K562 (cell line): Measurements from ENCODE around the gene KCNH8. TPM values are rescaled to one million over a fixed set of nuclear protein-coding genes. Genes with fewer than 3 reads are reported as not detected.

Source experiments
- ATAC-seq: fragments of 200-7000 bp; cut with Tn5 transposase; 3 replicates; pipeline ENCODE4 v1.9.1; 2020; ENCODE audit warnings: moderate library complexity
- BruUV-seq: library from RNA; stranded (reverse); fragments of 400-500 nt; replicated peaks from 2 replicates; lab custom pipeline; 2021; lab: Mats Ljungman, UMichigan
- CTCF ChIA-PET: fragments of 300-600 bp; formaldehyde crosslinking; extraction: SDS; loops from one replicate; lab custom pipeline; 2021; ENCODE audit warnings: low intra/inter-chr PET ratio; lab: Yijun Ruan, JAX
- POLR2A ChIA-PET: fragments of 300-600, 350-650 bp; sonication (Branson Sonifier 250); formaldehyde crosslinking; extraction: SDS; loops from one replicate; lab custom pipeline; 2021; ENCODE audit warnings: antibody characterized with exemption, inconsistent platforms; lab: Yijun Ruan, JAX
- DNase-seq, 4 experiments: peaks; one replicate each; pipeline versions ENCODE4 v3.0.0 to v3.0.0-alpha.2; 2011 to 2018; ENCODE audit warnings: low spot score in 3 of 4, mixed read lengths in 3 of 4; ENCODE audit errors: extremely low read depth in 1 of 4
- FAIRE-seq: peaks from 2 replicates; lab custom pipeline; 2011; peaks lifted over from hg19 to GRCh38; lab: Jason Lieb, UNC
- H2AFZ ChIP-seq: 2 replicates; pipeline ENCODE4 v1.6.0; 2011; ENCODE audit warnings: low read depth, low read length, control low read depth, inconsistent platforms
- H3K27ac ChIP-seq: fragments of 200-600 bp; 3 replicates; pipeline ENCODE4 v1.8.0; 2011; ENCODE audit warnings: low read depth, mild to moderate bottlenecking, control low read depth, inconsistent platforms, low read length, moderate library complexity, mixed read lengths; ENCODE audit errors: extremely low read depth
- H3K27me3 ChIP-seq, 2 experiments: fragments of 300-600 bp in 1 of 2; 2 replicates in 1 of 2; 3 replicates in 1 of 2; pipeline versions ENCODE4 v1.6.0 to v1.8.0; 2011; ENCODE audit warnings: inconsistent platforms in 2 of 2, low read length in 2 of 2, mild to moderate bottlenecking in 1 of 2, mixed read lengths in 1 of 2, moderate library complexity in 1 of 2; ENCODE audit not compliant: control insufficient read depth in 2 of 2, insufficient read depth in 2 of 2
- H3K36me3 ChIP-seq: fragments of 300-600 bp; 3 replicates; pipeline ENCODE4 v1.8.0; 2011; ENCODE audit warnings: mild to moderate bottlenecking, low read length, inconsistent platforms; ENCODE audit not compliant: control insufficient read depth, insufficient read depth
- H3K4me1 ChIP-seq, 2 experiments: fragments of 200-600 bp in 1 of 2; replicated peaks in 1 of 2; 2 replicates in 1 of 2; 3 replicates in 1 of 2; pipeline versions ENCODE4 v1.5.1 to v1.8.0; 2011; ENCODE audit warnings: inconsistent platforms in 2 of 2, low read length in 2 of 2, mild to moderate bottlenecking in 1 of 2, mixed read lengths in 1 of 2, moderate library complexity in 1 of 2; ENCODE audit not compliant: control insufficient read depth in 2 of 2, insufficient read depth in 2 of 2
- H3K4me2 ChIP-seq: 2 replicates; pipeline ENCODE4 v1.6.1; 2011; ENCODE audit warnings: low read length, control low read depth, inconsistent platforms, mixed read lengths; ENCODE audit not compliant: insufficient read depth
- H3K4me3 ChIP-seq: fragments of 200-600 bp; sonication (generic), shearing (Covaris generic); 2 replicates; pipeline ENCODE4 v1.5.1; 2016; ENCODE audit warnings: control low read depth, inconsistent platforms
- H3K79me2 ChIP-seq: fragments of 200-600 bp; 3 replicates; pipeline ENCODE4 v1.8.0; 2011; ENCODE audit warnings: low read length, inconsistent platforms; ENCODE audit not compliant: control insufficient read depth, insufficient read depth
- H3K9ac ChIP-seq, 2 experiments: 2 replicates each; pipeline versions ENCODE4 v1.6.0 to v1.6.1; 2011; ENCODE audit warnings: low read depth in 2 of 2, low read length in 2 of 2, control low read depth in 1 of 2, inconsistent platforms in 1 of 2, mild to moderate bottlenecking in 1 of 2, mixed read lengths in 1 of 2; ENCODE audit not compliant: insufficient read depth in 1 of 2
- H3K9me1 ChIP-seq: one replicate; pipeline ENCODE4 v1.6.0; 2011; ENCODE audit warnings: inconsistent platforms, mild to moderate bottlenecking, low read length, moderate library complexity; ENCODE audit not compliant: control insufficient read depth, insufficient read depth
- H3K9me3 ChIP-seq: replicated peaks from 2 replicates; pipeline ENCODE4 v1.5.1; 2011; ENCODE audit warnings: low read depth, low read length, inconsistent platforms; ENCODE audit not compliant: control insufficient read depth, insufficient read depth
- H4K20me1 ChIP-seq: replicated peaks from 2 replicates; pipeline ENCODE4 v1.6.1; 2011; ENCODE audit warnings: low read length, inconsistent platforms, mixed read lengths; ENCODE audit not compliant: control insufficient read depth, insufficient read depth
- BDP1 ChIP-seq: IDR thresholded peaks from 3 replicates; pipeline ENCODE4 v1.6.1; 2011; ENCODE audit not compliant: insufficient read length, insufficient read depth
- CHD1 ChIP-seq: fragments of 200-600 bp; sonication (generic); IDR thresholded peaks from one replicate; pipeline ENCODE4 v1.6.1; 2012; ENCODE audit warnings: mild to moderate bottlenecking, moderate library complexity, low read length, inconsistent platforms
- DNMT1 ChIP-seq: fragments of 450-650 bp; IDR thresholded peaks from 2 replicates; pipeline ENCODE4 v1.6.1; 2016; ENCODE audit warnings: antibody characterized with exemption, mild to moderate bottlenecking
- MAZ ChIP-seq, 2 experiments: fragments of 450-650 bp in 1 of 2; sonication (generic) in 1 of 2; formaldehyde crosslinking; IDR thresholded peaks in 1 of 2; conservative IDR thresholded peaks in 1 of 2; 2 replicates each; pipeline versions ENCODE4 v1.4.0 to v1.5.0; 2020; ENCODE audit warnings: mild to moderate bottlenecking in 1 of 2, missing genetic modification reagents in 1 of 2
- MCM7 ChIP-seq, 2 experiments: fragments of 450-650 bp; IDR thresholded peaks; 2 replicates each; pipeline ENCODE4 v1.6.1; 2016 to 2018
- SMAD1 ChIP-seq: fragments of 150-350 bp; IDR thresholded peaks from 2 replicates; pipeline ENCODE4 v1.6.1; 2014; ENCODE audit warnings: low read length, low read depth; ENCODE audit not compliant: partially characterized antibody
- STAT6 ChIP-seq: sonication (generic); formaldehyde crosslinking; IDR thresholded peaks from 2 replicates; pipeline ENCODE4 v1.8.1; 2023; ENCODE audit warnings: mild to moderate bottlenecking, missing genetic modification reagents
- TSHZ1 ChIP-seq: fragments of 250-450 bp; sonication (Bioruptor Pico); IDR thresholded peaks from 2 replicates; pipeline ENCODE4 v1.4.0; 2020; ENCODE audit warnings: mild to moderate bottlenecking, moderate library complexity
- ZNF764 ChIP-seq: fragments of 250-450 bp; sonication (Bioruptor Pico); IDR thresholded peaks from 2 replicates; pipeline ENCODE4 v1.4.0; 2020; ENCODE audit warnings: low read depth, mild to moderate bottlenecking, moderate library complexity
- ZSCAN32 ChIP-seq: fragments of 450-650 bp; formaldehyde crosslinking; IDR thresholded peaks from 2 replicates; pipeline ENCODE4 v1.4.0; 2020; ENCODE audit warnings: mild to moderate bottlenecking, moderate library complexity
- WGBS: fragments of 100-300 bp; shearing (Covaris generic); methylation state at CpG from one replicate; pipeline ENCODE4 v1.1.6; 2016; ENCODE audit warnings: low coverage, mixed read lengths; ENCODE audit not compliant: insufficient coverage; ENCODE audit errors: missing lambda C conversion rate; 5-methylcytosine and 5-hydroxymethylcytosine counted together
- in situ Hi-C: fragments of 300-500 bp; cut with MboI; formaldehyde crosslinking; loops from 4 replicates; pipeline ENCODE4 v1.15.0; 2018; ENCODE audit warnings: inconsistent platforms, mixed read lengths
- intact Hi-C: fragments of 100-400 bp; cut with micrococcal nuclease; formaldehyde crosslinking; loops from 2 replicates; pipeline ENCODE4 v1.14.2; 2022
- polyA plus RNA-seq, 8 experiments: library from polyadenylated mRNA; depleted of rRNA in 4 of 8; stranded (reverse) in 5 of 8; unstranded in 3 of 8; fragments of >200 nt; fragmentation: Nextera tagmentation in 2 of 8; fragmentation: Illumina TruSeq in 1 of 8; extraction: Ambion mirVana in 2 of 8; extraction: Trizol in 1 of 8; gene quantifications; 2 replicates each; pipeline versions ENCODE4 v1.2.1 to v1.2.3, GENCODE V29; 2011 to 2014; ENCODE audit warnings: inconsistent platforms in 1 of 8, missing spikeins in 1 of 8
- total RNA-seq, 7 experiments: library from RNA; depleted of rRNA in 6 of 7; stranded (reverse); fragments of >200 nt in 6 of 7; fragmentation: Illumina TruSeq in 2 of 7; extraction: Trizol in 2 of 7; gene quantifications; 2 replicates each; pipeline versions ENCODE4 v1.2.1 to v1.2.3, GENCODE V29; 2011 to 2021; ENCODE audit warnings: low replicate concordance in 1 of 7
- TF ChIP-seq, protein P1 (sequence below): IDR thresholded peaks from 3 replicates; pipeline ENCODE4 v1.6.1; 2011; ENCODE audit warnings: borderline replicate concordance, mild to moderate bottlenecking, moderate library complexity; ENCODE audit not compliant: insufficient read length; ENCODE audit errors: extremely low read depth

The KCNH8 gene
- total and polyA plus RNA-seq, 9 of the 15 experiments (the other 6 are each of a cell fraction or from before 2014, with no cell fraction given), result 0.02 to 0.08 (median 0.04) TPM; not detected in 6

DNA sequence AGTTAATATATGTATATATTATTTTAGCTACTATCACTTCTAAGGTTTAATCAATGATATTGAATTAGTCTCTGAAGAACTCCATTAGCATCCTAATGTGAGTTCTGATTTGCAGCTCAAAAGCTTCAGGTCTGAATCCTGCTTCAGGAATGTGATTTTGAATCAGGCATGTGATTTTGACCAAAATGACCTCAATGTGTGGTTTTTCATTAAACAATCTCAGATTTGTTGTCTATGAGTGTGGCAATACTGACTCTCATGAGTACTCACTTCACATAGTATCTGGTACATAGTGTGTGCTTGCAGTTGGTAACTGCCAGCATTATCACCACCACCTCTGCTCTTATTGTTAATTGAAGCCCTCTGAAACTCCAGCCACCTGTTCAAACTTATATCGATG, 251.0 kb downstream of the KCNH8 start:
- BruUV-seq, result no TSS peak
- Histone ChIP-seq H3K4me1 (no peaks in the 10 kb centered on the region), H3K4me3 (no peak overlapping the region), H3K79me2 (no peaks in the 10 kb centered on the region), H3K4me2 (no peak overlapping the region), H3K27ac (no peak overlapping the region), H2AFZ (no peak overlapping the region)
- FAIRE-seq (no peak), DNase-seq (no peak)
- in situ Hi-C loops, result no loop called here
- POLR2A ChIA-PET, result no interaction called here
- no peak for TF ChIP-seq CHD1
- TF ChIP-seq MAZ (CRISPR knock-in tag; conservative IDR thresholded peaks at IDR 0.05 in 1 of 2, IDR thresholded peaks at IDR 0.05 in 1 of 2), result no peak
- TF ChIP-seq SMAD1, result no peak
- no peak for TF ChIP-seq MCM7 (IDR thresholded peaks at IDR 0.05)
- no peak for TF ChIP-seq BDP1
- TF ChIP-seq STAT6 (CRISPR knock-in tag), result no peak
- TF ChIP-seq TSHZ1, result no peak
- TF ChIP-seq ZSCAN32 (CRISPR knock-in tag), result no peak
- TF ChIP-seq DNMT1, result no peak
- TF ChIP-seq ZNF764 (CRISPR knock-in tag), result no peak
- TF ChIP-seq, protein P1, sequence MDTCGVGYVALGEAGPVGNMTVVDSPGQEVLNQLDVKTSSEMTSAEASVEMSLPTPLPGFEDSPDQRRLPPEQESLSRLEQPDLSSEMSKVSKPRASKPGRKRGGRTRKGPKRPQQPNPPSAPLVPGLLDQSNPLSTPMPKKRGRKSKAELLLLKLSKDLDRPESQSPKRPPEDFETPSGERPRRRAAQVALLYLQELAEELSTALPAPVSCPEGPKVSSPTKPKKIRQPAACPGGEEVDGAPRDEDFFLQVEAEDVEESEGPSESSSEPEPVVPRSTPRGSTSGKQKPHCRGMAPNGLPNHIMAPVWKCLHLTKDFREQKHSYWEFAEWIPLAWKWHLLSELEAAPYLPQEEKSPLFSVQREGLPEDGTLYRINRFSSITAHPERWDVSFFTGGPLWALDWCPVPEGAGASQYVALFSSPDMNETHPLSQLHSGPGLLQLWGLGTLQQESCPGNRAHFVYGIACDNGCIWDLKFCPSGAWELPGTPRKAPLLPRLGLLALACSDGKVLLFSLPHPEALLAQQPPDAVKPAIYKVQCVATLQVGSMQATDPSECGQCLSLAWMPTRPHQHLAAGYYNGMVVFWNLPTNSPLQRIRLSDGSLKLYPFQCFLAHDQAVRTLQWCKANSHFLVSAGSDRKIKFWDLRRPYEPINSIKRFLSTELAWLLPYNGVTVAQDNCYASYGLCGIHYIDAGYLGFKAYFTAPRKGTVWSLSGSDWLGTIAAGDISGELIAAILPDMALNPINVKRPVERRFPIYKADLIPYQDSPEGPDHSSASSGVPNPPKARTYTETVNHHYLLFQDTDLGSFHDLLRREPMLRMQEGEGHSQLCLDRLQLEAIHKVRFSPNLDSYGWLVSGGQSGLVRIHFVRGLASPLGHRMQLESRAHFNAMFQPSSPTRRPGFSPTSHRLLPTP, result no peak
- TF ChIP-seq, all 486 proteins: peak for 0
- no peaks in the 10 kb centered on the region for H3K9me3 ChIP-seq
- no peak for ATAC-seq
- no peak overlapping the region for H3K9ac ChIP-seq
- intact Hi-C loops, result no loop called here
- H4K20me1 ChIP-seq, result no peaks in the 10 kb centered on the region
- no peaks in the 10 kb centered on the region for H3K9me1 ChIP-seq
- no peaks in the 10 kb centered on the region for H3K27me3 ChIP-seq
- CTCF ChIA-PET, result no interaction called here
- H3K36me3 ChIP-seq, result no peaks in the 10 kb centered on the region
- WGBS, result 0% methylated on average over 1 of the region's 1 CpG
